Myocyte (in vitro differentiated cells): ENCODE data around the gene SLC8A3. TPM values are rescaled to one million over a fixed set of nuclear protein-coding genes. Genes with fewer than 3 reads are reported as not detected.

Experiments
- DNase-seq: peaks from one replicate; pipeline ENCODE4 v3.0.0-alpha.2; 2012; ENCODE audit warnings: low read depth
- total RNA-seq: library from RNA; depleted of rRNA; stranded (reverse); fragments of >200 nt; gene quantifications from 2 replicates; pipeline ENCODE4 v1.2.3, GENCODE V29; 2014

Gene SLC8A3
- total RNA-seq, 1 donor from 2014 or later: 25.2 TPM

DNA sequence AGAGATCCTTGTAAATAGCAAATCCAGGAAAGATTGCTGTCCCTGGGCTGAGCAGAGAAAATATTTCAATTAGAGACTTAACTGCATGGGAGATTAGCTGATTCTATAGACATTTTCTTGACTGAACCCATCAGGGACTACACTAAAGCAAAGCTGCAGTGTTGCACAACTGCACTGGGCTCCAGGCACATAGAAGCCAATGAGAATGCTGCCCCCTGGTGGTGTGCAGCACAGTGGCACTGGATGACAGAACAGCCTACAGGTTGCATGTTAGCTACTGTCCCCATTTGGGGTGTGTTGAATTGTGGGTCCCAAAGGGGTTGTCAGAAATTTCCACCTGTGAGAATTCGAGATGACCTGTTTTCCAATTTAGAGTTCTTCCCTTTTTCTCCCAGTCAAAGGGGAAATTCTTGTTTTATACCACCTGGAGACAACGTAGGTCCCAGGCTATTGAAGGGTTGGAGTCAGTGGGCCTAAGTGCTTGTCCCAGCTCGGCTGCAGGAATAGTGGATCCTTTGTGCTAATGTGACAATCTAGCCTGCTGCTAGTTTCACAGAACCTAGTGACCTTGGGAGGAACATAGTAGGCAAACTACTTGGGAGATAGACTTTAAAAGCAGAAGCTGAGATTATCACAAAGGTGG, 114.7 kb downstream of the SLC8A3 start:
- peak; percentile 46 for DNase-seq

DNA sequence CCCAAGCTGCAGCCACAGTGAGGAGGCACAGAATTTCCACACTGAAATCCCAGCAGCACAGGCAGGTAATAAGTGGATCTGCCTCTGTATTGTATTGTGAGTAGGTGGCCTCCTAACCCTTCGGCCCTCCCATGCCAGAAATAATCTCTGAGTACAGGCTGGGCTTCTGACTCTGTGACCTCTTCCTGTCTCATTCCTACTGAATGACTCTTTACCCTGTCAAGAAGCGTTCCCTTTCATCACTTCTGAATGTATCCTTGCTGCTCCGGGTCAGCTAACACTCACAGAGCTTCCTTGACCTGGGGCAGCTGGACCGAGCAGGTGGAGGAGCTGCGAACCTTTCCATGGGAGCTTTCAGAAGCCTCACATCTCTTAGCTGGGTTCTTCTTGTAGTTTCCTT, 119.6 kb downstream of the SLC8A3 start:
- peak; percentile 32 for DNase-seq

- DNase-seq: no peak
Measured at GRCh38 chr14:70067810-70068209, 120.9 kb downstream of the SLC8A3 start.

- DNase-seq: no peak
Measured at GRCh38 chr14:70064136-70064865, 124.5 kb downstream of the SLC8A3 start.

DNA sequence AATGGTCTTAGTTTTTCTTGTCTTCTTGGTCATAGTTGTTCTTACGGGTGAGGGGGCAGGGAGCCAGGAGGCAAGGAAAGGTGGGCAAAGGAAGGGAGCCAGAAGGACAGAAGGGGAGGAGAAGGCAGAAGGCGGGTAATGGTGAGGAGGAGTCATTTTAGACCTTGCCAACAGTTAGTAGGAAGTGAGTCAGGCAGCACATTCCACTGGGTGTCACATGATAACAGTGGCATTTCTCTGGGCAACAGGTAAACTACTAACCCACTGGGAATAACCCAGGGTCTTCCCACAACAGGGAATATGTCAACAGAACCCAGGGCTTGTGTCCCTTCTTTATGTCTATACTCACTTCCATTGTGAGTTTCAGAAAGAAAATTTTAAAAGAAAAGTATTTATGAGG, 127.6 kb downstream of the SLC8A3 start:
- no peak for DNase-seq

DNA sequence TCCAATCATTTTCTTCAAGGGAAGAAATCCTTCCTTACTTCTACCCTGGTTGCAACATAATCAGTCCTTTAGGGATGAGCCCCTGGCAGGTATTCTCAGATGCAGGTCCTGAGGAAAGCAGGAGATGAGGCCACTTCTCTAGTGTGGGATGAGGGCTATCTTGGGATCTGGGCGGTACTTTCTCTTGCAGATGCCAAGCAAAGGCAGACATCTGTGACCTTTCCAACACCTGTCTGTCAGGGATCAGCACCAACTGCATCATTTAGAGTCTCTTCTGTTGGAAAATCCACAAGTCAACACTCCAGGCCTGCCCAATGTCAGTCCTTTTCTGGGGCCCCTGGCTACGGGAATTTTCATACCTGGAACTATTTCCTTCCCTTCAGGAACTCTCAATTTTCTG, 129.2 kb downstream of the SLC8A3 start:
- no peak for DNase-seq

DNA sequence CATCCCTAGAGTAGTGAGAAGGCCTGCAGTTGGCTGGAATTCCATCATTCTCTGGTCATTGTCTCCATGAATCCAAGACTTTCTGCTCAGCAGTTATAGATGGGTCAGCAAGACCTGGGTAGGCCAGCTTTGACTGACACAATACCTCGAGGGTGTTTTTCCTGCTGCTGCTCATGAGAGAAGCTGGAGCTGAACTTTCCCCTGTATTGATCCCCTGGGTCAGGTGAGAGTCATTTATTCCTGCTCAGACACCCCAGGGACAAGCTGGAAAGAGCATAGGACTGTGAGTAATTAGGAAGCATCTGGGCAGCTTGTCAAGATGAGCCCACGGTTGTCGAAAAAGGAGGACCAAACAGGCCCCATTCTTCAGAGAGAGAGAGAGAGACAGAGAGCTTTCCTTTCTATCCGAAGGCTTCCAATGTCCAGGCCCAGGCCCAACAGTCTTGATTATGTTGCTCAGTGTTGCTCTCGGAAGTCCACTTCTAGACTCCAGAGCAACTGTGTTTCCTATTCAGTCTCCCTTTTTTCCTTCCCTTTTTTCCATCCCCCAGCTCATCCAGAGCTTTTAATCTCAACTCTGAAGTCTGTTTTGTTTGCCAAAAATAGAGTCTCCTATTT, 131.1 kb downstream of the SLC8A3 start:
- DNase-seq: no peak

DNA sequence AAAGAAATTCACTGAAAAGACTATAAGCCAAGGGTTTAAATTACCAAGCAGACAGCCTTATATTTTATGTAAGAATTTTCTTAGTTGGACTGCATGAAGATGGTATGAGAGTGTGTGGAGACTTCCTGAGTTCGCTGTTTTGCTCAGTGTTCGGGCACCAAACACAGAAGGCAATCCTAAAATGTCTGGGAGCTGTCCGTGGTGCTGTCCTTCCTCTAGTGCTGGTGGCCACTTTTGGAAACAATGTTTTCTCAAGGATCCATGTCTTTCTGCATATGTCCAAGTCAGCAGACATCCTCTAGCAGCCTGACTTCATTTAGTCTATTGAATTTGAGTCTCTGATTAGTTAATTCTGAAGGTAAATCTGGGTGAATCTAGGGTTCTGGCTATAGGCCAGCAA, 135.8 kb downstream of the SLC8A3 start:
- DNase-seq: peak; percentile 67

- DNase-seq: no peak
Measured at GRCh38 chr14:70050136-70050535, 138.6 kb downstream of the SLC8A3 start.

DNA sequence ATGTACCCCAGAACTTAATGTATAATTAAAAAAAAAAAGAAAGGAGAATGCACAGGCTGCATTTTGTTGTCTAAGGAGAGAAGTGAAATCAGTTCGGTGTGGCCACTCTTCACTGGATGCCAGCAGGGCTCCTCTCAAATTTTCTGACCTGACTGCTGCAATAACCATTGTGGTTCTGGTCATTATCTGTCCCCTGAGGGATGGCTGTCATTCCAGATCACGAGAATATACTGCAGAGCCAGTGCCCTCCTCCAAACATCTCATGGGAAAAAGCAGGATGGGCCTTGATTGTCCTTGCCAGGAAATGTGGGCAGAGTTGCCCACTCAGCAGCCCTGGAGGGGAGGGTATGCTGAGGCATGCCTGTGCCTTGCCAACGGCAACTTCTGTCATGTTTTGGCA, 139.1 kb downstream of the SLC8A3 start:
- no peak for DNase-seq

DNA sequence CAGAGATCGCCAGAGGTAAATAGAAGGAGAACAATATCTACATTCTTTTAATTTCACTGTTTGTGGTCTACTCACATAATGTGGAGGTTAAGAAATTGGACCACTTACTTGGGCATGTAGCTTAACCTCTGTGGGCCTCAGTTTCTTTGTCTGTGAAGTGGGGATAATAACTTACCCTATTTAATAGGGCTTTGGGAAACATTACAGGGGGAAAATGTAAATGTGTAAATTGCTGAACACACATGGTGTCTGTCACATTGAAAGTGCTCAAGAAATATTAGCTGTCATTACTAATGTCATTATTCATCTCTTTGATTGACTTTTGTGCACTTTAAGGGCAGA, 140.5 kb downstream of the SLC8A3 start:
- no peak for DNase-seq

GRCh38 chr14:70047598-70048312, 141.0 kb downstream of the SLC8A3 start:
- no peak for DNase-seq

DNA sequence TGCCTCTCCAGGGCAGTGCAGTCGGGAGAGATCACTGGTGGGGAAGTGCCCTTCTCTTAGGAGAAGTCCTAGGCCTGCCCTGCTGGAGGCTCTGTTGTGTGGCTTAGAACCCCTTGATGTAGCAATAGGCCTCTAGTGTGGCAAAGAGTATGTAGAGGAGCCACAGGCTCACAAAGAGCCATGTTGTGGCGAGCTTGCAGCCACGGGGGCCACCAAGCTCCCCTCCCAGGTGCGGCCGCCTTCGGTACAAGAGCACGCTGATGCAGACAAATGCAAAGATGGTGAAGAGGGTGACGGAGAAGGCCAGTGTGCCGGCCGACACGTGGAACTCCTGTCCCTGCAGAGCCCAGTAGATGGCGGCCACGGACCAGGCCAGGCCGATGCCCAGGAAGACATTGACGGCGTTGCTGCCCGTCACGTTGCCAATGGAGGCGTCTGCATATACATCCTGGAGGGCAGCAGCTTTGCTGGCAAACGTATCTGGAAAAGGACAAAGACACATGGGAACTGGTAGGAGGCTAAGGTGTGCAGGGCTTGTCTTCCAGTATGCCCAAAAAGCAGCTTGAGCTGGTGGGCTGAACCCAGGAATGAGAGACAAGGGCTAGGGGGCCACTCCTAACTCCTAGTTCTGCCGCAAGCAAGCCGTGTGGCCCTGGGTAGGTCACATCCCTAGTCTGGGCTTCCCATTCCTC, 142.8 kb downstream of the SLC8A3 start:
- peak; percentile 40 for DNase-seq

GRCh38 chr14:70045310-70045709, 143.4 kb downstream of the SLC8A3 start:
- DNase-seq: no peak

DNA sequence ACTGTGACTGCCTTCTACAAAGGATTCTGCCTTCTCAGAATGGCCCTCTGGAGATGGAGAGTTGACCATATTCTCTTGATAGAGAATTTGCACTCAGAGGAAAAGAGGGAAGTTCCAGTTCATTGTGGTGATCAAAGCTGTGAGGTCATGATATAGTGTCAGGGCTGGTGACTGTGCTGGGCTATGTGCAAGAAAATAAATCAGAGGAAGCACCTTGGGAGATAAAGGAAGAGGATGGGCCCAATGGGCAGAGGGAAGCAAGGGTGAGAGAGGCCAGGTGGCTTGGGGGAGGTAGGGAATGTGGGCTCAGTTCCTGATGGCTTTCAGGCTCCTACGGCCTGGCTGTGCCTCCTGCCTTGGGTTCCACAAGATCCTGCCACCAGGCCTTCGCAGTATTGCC, 145.8 kb downstream of the SLC8A3 start:
- no peak for DNase-seq

GRCh38 chr14:70036665-70037064, 152.1 kb downstream of the SLC8A3 start:
- DNase-seq: no peak

GRCh38 chr14:70034257-70034656, 154.5 kb downstream of the SLC8A3 start:
- no peak for DNase-seq

GRCh38 chr14:70033561-70033960, 155.2 kb downstream of the SLC8A3 start:
- no peak for DNase-seq

GRCh38 chr14:70033116-70033515, 155.6 kb downstream of the SLC8A3 start:
- no peak for DNase-seq

DNA sequence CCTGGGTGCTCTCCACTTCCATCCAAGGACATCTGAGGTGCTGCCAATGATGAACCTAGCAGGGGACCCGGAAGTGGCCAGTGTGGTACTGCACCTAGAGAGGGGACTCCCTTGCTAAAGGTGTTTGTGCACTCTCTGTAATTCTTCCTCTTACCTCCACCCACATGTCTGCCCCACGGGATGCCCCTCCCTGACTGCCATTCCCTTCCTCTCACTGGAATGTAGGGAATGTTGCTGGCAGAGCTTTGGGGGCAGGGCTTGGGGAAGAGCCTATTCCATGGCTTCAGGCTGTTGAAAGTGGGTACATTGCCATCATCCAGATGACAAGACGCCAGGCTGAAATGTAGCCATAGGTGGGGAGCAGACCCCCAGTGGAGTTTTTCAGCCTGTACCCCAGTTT, 156.3 kb downstream of the SLC8A3 start:
- DNase-seq: no peak

- DNase-seq: no peak
Measured at GRCh38 chr14:70032016-70032415, 156.7 kb downstream of the SLC8A3 start.
